GM12865 (cell line): ENCODE measurements around the gene TMEM205.

Experiments
- DNase-seq: peaks from one replicate; pipeline ENCODE4 v3.0.0; 2010; ENCODE audit warnings: low read depth
- H3K4me3 ChIP-seq: 2 replicates; pipeline ENCODE4 v1.5.1; 2011; ENCODE audit warnings: mild to moderate bottlenecking, low read depth, low read length, control low read depth
- TF ChIP-seq, protein P1 (sequence below): IDR thresholded peaks from 2 replicates; pipeline ENCODE4 v1.5.1; 2011; ENCODE audit warnings: low read length, control low read depth, low read depth, inconsistent platforms; ENCODE audit not compliant: insufficient read depth; ENCODE audit errors: missing control alignments

The TMEM205 gene

GRCh38 chr19:11367528-11367927, 21.5 kb upstream of the TMEM205 start:
- DNase-seq, result no peak
- TF ChIP-seq, protein P1, sequence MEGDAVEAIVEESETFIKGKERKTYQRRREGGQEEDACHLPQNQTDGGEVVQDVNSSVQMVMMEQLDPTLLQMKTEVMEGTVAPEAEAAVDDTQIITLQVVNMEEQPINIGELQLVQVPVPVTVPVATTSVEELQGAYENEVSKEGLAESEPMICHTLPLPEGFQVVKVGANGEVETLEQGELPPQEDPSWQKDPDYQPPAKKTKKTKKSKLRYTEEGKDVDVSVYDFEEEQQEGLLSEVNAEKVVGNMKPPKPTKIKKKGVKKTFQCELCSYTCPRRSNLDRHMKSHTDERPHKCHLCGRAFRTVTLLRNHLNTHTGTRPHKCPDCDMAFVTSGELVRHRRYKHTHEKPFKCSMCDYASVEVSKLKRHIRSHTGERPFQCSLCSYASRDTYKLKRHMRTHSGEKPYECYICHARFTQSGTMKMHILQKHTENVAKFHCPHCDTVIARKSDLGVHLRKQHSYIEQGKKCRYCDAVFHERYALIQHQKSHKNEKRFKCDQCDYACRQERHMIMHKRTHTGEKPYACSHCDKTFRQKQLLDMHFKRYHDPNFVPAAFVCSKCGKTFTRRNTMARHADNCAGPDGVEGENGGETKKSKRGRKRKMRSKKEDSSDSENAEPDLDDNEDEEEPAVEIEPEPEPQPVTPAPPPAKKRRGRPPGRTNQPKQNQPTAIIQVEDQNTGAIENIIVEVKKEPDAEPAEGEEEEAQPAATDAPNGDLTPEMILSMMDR, result no peak
- no peak overlapping the region for H3K4me3 ChIP-seq

GRCh38 chr19:11365557-11366117, 19.6 kb upstream of the TMEM205 start:
- TF ChIP-seq, protein P1, result no peak
- DNase-seq, result no peak
- no peak overlapping the region for H3K4me3 ChIP-seq

- H3K4me3 ChIP-seq, result no peak overlapping the region
- no peak for DNase-seq
- TF ChIP-seq, protein P1, result no peak
Measured at GRCh38 chr19:11364935-11365334, 18.9 kb upstream of the TMEM205 start.

DNA sequence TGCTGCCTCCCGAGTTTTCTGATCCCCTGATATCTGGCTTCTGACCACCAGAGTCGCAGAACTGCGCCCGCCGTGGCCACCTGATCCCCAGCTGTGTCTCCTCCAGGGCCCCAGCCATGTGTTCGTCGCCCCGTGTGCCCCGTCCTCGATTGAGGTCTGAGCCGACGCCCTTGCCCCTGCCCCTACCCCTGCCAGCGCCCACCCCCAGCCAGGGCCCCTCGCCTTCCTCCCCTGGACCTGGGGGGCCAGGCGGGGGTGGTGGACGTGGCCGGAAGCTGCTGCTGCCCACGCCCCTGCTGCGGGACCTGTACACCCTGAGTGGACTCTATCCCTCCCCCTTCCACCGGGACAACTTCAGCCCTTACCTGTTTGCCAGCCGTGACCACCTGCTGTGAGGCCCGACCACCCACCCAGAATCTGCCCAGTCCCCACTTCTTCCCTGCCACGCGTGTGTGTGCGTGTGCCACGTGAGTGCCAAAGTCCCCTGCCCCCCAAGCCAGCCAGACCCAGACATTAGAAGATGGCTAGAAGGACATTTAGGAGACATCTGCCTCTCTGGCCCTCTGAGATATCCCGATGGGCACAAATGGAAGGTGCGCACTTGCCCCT, 18.3 kb upstream of the TMEM205 start:
- no peak for DNase-seq
- TF ChIP-seq, protein P1, result no peak
- no peak overlapping the region for H3K4me3 ChIP-seq

DNA sequence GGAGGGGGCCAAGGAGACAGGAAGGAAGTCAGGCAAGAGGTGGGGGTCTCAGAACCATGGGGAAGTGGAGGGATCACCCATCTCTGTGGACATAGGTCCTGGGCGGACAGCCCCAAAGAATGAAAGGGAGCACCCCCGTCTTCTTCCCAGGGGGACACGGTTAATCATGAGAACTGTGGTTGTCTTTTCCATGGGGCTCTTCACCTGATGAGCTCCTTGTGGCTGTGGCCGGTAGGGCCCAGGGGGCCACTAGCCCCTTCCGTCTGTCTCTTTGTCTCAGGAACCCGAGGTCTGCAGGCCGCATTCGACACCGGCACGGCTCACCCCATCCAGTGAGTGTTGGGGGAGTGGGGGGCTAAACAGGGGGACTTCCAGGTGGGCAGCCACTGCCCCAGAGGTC, 17.8 kb upstream of the TMEM205 start:
- no peak for DNase-seq
- TF ChIP-seq, protein P1, result no peak
- H3K4me3 ChIP-seq, result no peak overlapping the region

DNA sequence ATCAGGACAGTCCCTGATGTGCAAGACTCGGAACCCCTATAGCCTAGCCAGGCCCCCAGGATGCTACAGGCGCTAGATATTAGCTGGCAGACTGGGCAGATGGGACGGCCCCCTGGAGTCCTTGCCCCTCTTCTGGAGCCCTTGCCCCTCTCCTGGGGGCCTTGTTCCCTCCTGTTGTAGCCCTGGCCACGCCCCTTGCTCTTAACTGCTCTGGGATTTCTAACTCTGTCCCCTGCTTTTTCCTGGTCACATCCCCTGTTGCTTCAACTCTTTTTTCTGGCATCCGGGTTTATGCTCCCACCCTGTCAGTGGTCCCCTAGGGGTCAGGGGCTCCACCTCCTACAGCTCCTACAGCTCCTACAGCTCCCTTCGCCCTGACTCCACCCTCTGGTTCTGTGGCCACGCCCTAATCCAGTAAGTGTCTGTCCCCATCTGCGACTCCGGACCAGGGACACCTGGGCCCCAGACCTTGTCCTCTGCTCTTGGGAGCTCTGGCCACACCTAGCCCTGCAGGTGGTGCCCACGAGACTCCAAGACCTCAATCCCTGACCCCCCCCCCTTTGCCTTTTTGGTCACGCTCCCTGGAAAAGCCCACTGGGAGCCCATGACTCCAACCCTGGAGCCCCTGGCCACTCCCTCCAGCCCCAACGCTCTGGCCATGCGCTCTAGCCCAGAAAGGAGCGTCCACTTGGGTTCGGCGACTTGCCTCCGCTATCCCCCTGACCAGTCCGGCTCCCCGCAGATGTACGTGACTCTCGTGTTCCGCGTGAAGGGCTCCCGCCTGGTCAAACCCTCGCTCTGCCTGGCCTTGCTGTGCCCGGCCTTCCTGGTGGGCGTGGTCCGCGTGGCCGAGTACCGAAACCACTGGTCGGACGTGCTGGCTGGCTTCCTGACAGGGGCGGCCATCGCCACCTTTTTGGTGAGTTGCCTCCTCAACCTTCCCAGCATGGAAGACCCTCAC, 16.0 kb upstream of the TMEM205 start:
- H3K4me3 ChIP-seq, result no peak overlapping the region
- TF ChIP-seq, protein P1, result no peak
- no peak for DNase-seq
